HL-60 (cell line): ENCODE data around the gene BTBD9.

Experiments
- DNase-seq, 2 experiments: peaks; one replicate each; pipeline ENCODE4 v3.0.0-alpha.2; 2010 to 2020; ENCODE audit warnings: low read depth in 1 of 2, low spot score in 1 of 2
- H3K27ac ChIP-seq: fragments of 250-450 bp; sonication (Bioruptor Pico); replicated peaks from 2 replicates; pipeline ENCODE4 v1.5.1; 2020; ENCODE audit warnings: mild to moderate bottlenecking, moderate library complexity
- H3K27me3 ChIP-seq: fragments of 250-450 bp; sonication (Bioruptor Pico); 2 replicates; pipeline ENCODE4 v1.5.1; 2021; ENCODE audit warnings: mild to moderate bottlenecking, moderate library complexity; ENCODE audit not compliant: insufficient read depth, poor library complexity, severe bottlenecking
- H3K4me3 ChIP-seq: replicated peaks from 2 replicates; pipeline ENCODE4 v1.5.1; 2011; ENCODE audit warnings: mild to moderate bottlenecking, control low read depth, low read length; ENCODE audit not compliant: insufficient read depth
- CTCF ChIP-seq: IDR thresholded peaks from one replicate; pipeline ENCODE4 v1.5.1; 2011; ENCODE audit warnings: low read length, control low read depth, inconsistent platforms; ENCODE audit not compliant: insufficient read depth
- GABPA ChIP-seq: IDR thresholded peaks from 2 replicates; pipeline ENCODE4 v1.6.1; 2012; ENCODE audit warnings: low read depth
- POLR2AphosphoS5 ChIP-seq: IDR thresholded peaks from 2 replicates; pipeline ENCODE4 v1.6.1; 2012; ENCODE audit warnings: low read depth
- REST ChIP-seq: IDR thresholded peaks from 2 replicates; pipeline ENCODE4 v1.6.1; 2012; ENCODE audit warnings: low read depth; ENCODE audit not compliant: insufficient replicate concordance
- SPI1 ChIP-seq: IDR thresholded peaks from 2 replicates; pipeline ENCODE4 v1.6.1; 2012; ENCODE audit warnings: low read depth, mild to moderate bottlenecking, borderline replicate concordance

Gene BTBD9

GRCh38 chr6:38573801-38574395 lies 65.8 kb downstream of the BTBD9 start:
- Histone ChIP-seq H3K27me3 (no peaks in the 10 kb centered on the region), H3K4me3 (no peak overlapping the region), H3K27ac (no peak overlapping the region)
- no peak for DNase-seq
- no peak for TF ChIP-seq REST
- no peak for TF ChIP-seq CTCF
- no peak for TF ChIP-seq GABPA
- TF ChIP-seq POLR2AphosphoS5, result no peak
- no peak for TF ChIP-seq SPI1

- no peak for TF ChIP-seq POLR2AphosphoS5
- no peak for TF ChIP-seq SPI1
- no peak for TF ChIP-seq GABPA
- no peak for TF ChIP-seq CTCF
- TF ChIP-seq REST, result no peak
- Histone ChIP-seq H3K27me3 (no peaks in the 10 kb centered on the region), H3K4me3 (no peak overlapping the region), H3K27ac (no peak overlapping the region)
- no peak for DNase-seq
Observed at GRCh38 chr6:38572186-38572813, 67.4 kb downstream of the BTBD9 start.

GRCh38 chr6:38571721-38572120 lies 68.0 kb downstream of the BTBD9 start:
- TF ChIP-seq GABPA (no peak), CTCF (no peak), POLR2AphosphoS5 (no peak), SPI1 (no peak), REST (no peak)
- Histone ChIP-seq H3K27ac (no peak overlapping the region), H3K4me3 (no peak overlapping the region), H3K27me3 (no peaks in the 10 kb centered on the region)
- no peak for DNase-seq
